ENCODE results near the gene DAD1. TPM values are rescaled to one million over a fixed set of nuclear protein-coding genes. Genes with fewer than 3 reads are reported as not detected.
A peak's percentile ranks its signal among the peaks of the same experiment; 100 is the strongest.

The DAD1 gene
- total RNA-seq, 2 experiments from 2014 or later = 194 to 196 TPM

DNA sequence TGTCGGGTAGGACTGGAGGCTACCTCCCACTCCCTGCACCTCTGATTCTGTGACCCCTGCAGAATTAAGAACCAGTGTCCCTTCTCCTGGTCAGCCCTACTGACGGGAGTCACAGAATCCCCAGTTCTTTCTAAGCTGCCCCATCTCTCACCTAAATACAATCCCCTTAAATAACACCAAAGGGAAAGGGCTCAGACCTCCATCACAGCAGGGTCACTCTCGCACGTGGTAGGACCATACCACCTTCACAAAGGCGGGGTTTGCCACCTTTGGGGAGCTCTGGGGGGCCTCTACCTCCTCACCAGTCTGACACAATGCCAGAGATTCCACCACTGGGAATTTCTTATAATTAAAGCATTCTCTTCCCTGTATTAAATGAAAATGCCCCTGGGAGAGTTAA is 35.6 kb downstream of the DAD1 start:
- TF ChIP-seq, protein P1, sequence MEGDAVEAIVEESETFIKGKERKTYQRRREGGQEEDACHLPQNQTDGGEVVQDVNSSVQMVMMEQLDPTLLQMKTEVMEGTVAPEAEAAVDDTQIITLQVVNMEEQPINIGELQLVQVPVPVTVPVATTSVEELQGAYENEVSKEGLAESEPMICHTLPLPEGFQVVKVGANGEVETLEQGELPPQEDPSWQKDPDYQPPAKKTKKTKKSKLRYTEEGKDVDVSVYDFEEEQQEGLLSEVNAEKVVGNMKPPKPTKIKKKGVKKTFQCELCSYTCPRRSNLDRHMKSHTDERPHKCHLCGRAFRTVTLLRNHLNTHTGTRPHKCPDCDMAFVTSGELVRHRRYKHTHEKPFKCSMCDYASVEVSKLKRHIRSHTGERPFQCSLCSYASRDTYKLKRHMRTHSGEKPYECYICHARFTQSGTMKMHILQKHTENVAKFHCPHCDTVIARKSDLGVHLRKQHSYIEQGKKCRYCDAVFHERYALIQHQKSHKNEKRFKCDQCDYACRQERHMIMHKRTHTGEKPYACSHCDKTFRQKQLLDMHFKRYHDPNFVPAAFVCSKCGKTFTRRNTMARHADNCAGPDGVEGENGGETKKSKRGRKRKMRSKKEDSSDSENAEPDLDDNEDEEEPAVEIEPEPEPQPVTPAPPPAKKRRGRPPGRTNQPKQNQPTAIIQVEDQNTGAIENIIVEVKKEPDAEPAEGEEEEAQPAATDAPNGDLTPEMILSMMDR (IDR thresholded peaks at IDR 0.05) = no peak
- Mint-ChIP-seq H3K4me3 (peak overlapping the region; percentile 79), H3K36me3 (ENCODE audit: low read depth) (peaks cover 57% of the 10 kb centered on the region), H3K4me1 (ENCODE audit: low read depth) (peaks cover 83% of the 10 kb centered on the region), H3K27ac (peak overlapping the region; percentile 94), H3K27me3 (peaks cover 3% of the 10 kb centered on the region), H3K9me3 (no peaks in the 10 kb centered on the region)
- DNase-seq (peak; percentile 40), ATAC-seq (no peak)
- ChIA-PET CTCF (interaction anchor here (0.8 to 9.3 kb wide), 11 partner anchors 11 to 639 kb away, joined by 3 to 72 read pairs (median 5); no protein-coding TSS in a partner anchor), POLR2A (interaction anchor here (0.8 to 14.7 kb wide), 8 partner anchors 7 to 911 kb away, joined by 3 to 575 read pairs (median 190); partner anchors contain the start of gene DAD1)
- intact Hi-C loops (cut with micrococcal nuclease) = loop anchor here (5.0 to 10.0 kb wide), 2 partner anchors 36 to 809 kb away; no protein-coding TSS in a partner anchor

GRCh38 chr14:22552827-22553076 is 36.3 kb downstream of the DAD1 start:
- Mint-ChIP-seq H3K36me3 (ENCODE audit: low read depth) (peaks cover 64% of the 10 kb centered on the region), H3K27me3 (peaks cover 3% of the 10 kb centered on the region), H3K4me1 (ENCODE audit: low read depth) (peaks cover 84% of the 10 kb centered on the region), H3K9me3 (no peaks in the 10 kb centered on the region), H3K4me3 (peak overlapping the region; percentile 79), H3K27ac (peak overlapping the region; percentile 94)
- intact Hi-C loops (cut with micrococcal nuclease) = loop anchor here (5.0 to 10.0 kb wide), 2 partner anchors 35 to 808 kb away; no protein-coding TSS in a partner anchor
- POLR2A ChIA-PET = interaction anchor here (0.6 to 14.7 kb wide), 9 partner anchors 13 to 910 kb away, joined by 3 to 575 read pairs (median 3); partner anchors contain the start of gene DAD1
- ATAC-seq (no peak), DNase-seq (no peak)
- TF ChIP-seq, protein P1 (IDR thresholded peaks at IDR 0.05) = no peak
- CTCF ChIA-PET = interaction anchor here (0.8 to 9.3 kb wide), 18 partner anchors 8 to 638 kb away, joined by 3 to 72 read pairs (median 4); partner anchors contain the start of gene DAD1

DNA sequence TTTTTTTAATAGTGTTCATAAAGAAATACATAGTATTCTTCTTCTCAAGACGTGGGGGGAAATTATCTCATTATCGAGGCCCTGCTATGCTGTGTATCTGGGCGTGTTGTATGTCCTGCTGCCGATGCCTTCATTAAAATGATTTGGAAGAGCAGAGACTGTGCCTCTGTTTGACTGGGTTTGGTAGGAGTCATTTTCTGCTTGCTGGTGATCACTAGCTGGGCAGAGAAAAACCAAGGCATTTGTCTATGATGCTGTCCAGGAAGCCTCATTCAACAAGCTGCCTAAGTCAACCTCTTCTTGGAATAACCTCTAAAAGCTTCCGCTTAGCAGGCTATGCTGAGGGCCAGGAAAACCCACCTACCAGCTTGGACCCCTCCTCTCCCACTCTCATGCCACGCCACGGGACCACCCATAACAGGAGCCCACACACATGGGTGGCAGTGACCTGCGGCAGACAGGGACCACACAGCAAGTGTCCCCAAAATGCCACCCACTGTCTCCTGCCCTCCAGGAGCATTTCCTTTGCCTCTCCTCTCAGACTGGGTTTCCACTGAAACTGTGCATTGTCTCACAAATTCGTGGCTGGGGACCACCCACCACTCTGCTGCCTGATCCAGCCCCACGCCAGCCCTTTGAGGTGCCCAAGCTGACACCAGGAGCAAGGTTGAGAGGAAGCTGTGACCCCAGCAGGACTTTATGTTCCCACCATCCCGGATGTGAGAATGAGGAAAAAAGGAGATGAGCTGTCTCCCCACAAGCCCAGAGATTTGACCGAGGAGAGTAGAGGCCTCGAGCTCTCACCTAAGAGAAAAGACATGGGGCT is 36.8 kb downstream of the DAD1 start:
- CTCF ChIA-PET = interaction anchor here (0.7 to 9.3 kb wide), 21 partner anchors 9 to 638 kb away, joined by 3 to 72 read pairs (median 4); partner anchors contain the start of gene DAD1
- TF ChIP-seq, protein P1 (IDR thresholded peaks at IDR 0.05) = no peak
- Mint-ChIP-seq H3K9me3 (no peaks in the 10 kb centered on the region), H3K4me3 (peak overlapping the region; percentile 79), H3K27ac (peak overlapping the region; percentile 94), H3K36me3 (ENCODE audit: low read depth) (peaks cover 69% of the 10 kb centered on the region), H3K4me1 (ENCODE audit: low read depth) (peaks cover 84% of the 10 kb centered on the region), H3K27me3 (peaks cover 3% of the 10 kb centered on the region)
- intact Hi-C loops (cut with micrococcal nuclease) = loop anchor here (5.0 to 10.0 kb wide), 2 partner anchors 35 to 807 kb away; no protein-coding TSS in a partner anchor
- ATAC-seq = no peak
- peak; percentile 50 for DNase-seq
- POLR2A ChIA-PET = interaction anchor here (0.6 to 14.7 kb wide), 11 partner anchors 12 to 910 kb away, joined by 3 to 575 read pairs (median 3); partner anchors contain the start of gene DAD1

- peak; percentile 48 for DNase-seq
- H3K4me3 Mint-ChIP-seq = peak overlapping the region; percentile 79
- H3K36me3 Mint-ChIP-seq (ENCODE audit: low read depth) = peaks cover 76% of the 10 kb centered on the region
- TF ChIP-seq, protein P1 (IDR thresholded peaks at IDR 0.05) = no peak
- peak overlapping the region; percentile 94 for H3K27ac Mint-ChIP-seq
- no peaks in the 10 kb centered on the region for H3K9me3 Mint-ChIP-seq
- POLR2A ChIA-PET = interaction anchor here (1.1 to 14.7 kb wide), 5 partner anchors 12 to 45 kb away, joined by 3 to 575 read pairs (median 397); partner anchors contain the start of gene DAD1
- intact Hi-C loops (cut with micrococcal nuclease) = loop anchor here (5.0 to 10.0 kb wide), 2 partner anchors 34 to 807 kb away; no protein-coding TSS in a partner anchor
- ATAC-seq = no peak
- H3K27me3 Mint-ChIP-seq = peaks cover 3% of the 10 kb centered on the region
- peaks cover 90% of the 10 kb centered on the region for H3K4me1 Mint-ChIP-seq (ENCODE audit: low read depth)
- CTCF ChIA-PET = interaction anchor here (0.8 to 9.3 kb wide), 14 partner anchors 9 to 700 kb away, joined by 3 to 72 read pairs (median 4); no protein-coding TSS in a partner anchor
Observed at GRCh38 chr14:22551605-22551997, 37.4 kb downstream of the DAD1 start.
